ENCODE data around the gene ANK2.

The ANK2 gene

GRCh38 chr4:113294908-113295307 lies 245.5 kb downstream of the ANK2 start:
- no peak for DNase-seq

GRCh38 chr4:113300471-113300928 lies 251.0 kb downstream of the ANK2 start:
- DNase-seq, result no peak

GRCh38 chr4:113302051-113302450 lies 252.6 kb downstream of the ANK2 start:
- no peak for DNase-seq

- DNase-seq, result no peak
These were observed 253.9 kb downstream of the ANK2 start for GRCh38 chr4:113303315-113303714.

GRCh38 chr4:113311047-113311446 lies 261.6 kb downstream of the ANK2 start:
- no peak for DNase-seq

- DNase-seq, result no peak
These were observed 263.1 kb downstream of the ANK2 start for GRCh38 chr4:113312529-113312928.

GRCh38 chr4:113314426-113314825 lies 265.0 kb downstream of the ANK2 start:
- no peak for DNase-seq

- DNase-seq, result no peak
These were observed 267.4 kb downstream of the ANK2 start for GRCh38 chr4:113316879-113317278.

- no peak for DNase-seq
These were observed 268.1 kb downstream of the ANK2 start for GRCh38 chr4:113317523-113317922.

- no peak for DNase-seq
These were observed 273.3 kb downstream of the ANK2 start for GRCh38 chr4:113322736-113323135.

GRCh38 chr4:113325876-113326615 lies 276.6 kb downstream of the ANK2 start:
- no peak for DNase-seq

- peak; percentile 43 for DNase-seq
These were observed 278.0 kb downstream of the ANK2 start for GRCh38 chr4:113327494-113327893.

- no peak for DNase-seq
These were observed 279.1 kb downstream of the ANK2 start for GRCh38 chr4:113328514-113328913.

GRCh38 chr4:113330200-113330599 lies 280.7 kb downstream of the ANK2 start:
- no peak for DNase-seq

GRCh38 chr4:113331811-113332210 lies 282.4 kb downstream of the ANK2 start:
- no peak for DNase-seq

- no peak for DNase-seq
These were observed 283.2 kb downstream of the ANK2 start for GRCh38 chr4:113332701-113333100.

GRCh38 chr4:113335746-113336145 lies 286.3 kb downstream of the ANK2 start:
- DNase-seq, result no peak

GRCh38 chr4:113336556-113336955 lies 287.1 kb downstream of the ANK2 start:
- no peak for DNase-seq

- no peak for DNase-seq
These were observed 290.0 kb downstream of the ANK2 start for GRCh38 chr4:113339430-113339813.

- DNase-seq, result no peak
These were observed 294.6 kb downstream of the ANK2 start for GRCh38 chr4:113344100-113344499.

- no peak for DNase-seq
These were observed 297.8 kb downstream of the ANK2 start for GRCh38 chr4:113347245-113347644.

- no peak for DNase-seq
These were observed 300.0 kb downstream of the ANK2 start for GRCh38 chr4:113349430-113349829.

GRCh38 chr4:113350576-113350975 lies 301.1 kb downstream of the ANK2 start:
- DNase-seq, result no peak

GRCh38 chr4:113355550-113356371 lies 306.3 kb downstream of the ANK2 start:
- DNase-seq, result peak; percentile 47

All from inflammatory macrophage treated with lipopolysaccharide for 4 hours (primary cell).